T-helper 17 cell (primary cell): ENCODE measurements around the gene GBE1. TPM values are rescaled to one million over a fixed set of nuclear protein-coding genes. Genes with fewer than 3 reads are reported as not detected.

Experiments
- ATAC-seq: fragments of 150-1000 bp; cut with Tn5 transposase; 2 replicates; pipeline ENCODE4 v1.10.0; 2021; ENCODE audit warnings: mild to moderate bottlenecking, moderate library complexity
- DNase-seq, 3 donors: peaks; one replicate each; pipeline versions ENCODE4 v3.0.0 to v3.0.0-alpha.2; 2020 to 2021
- H3K9me3 ChIP-seq: one replicate; pipeline ENCODE4 v1.7.0; 2013; ENCODE audit warnings: low read length, mild to moderate bottlenecking; ENCODE audit not compliant: control insufficient read depth, poor library complexity, severe bottlenecking
- H3K27ac Mint-ChIP-seq: one replicate; pipeline ENCODE4 v1.8.0; 2022; ENCODE audit warnings: mild to moderate bottlenecking, moderate library complexity, mixed read lengths
- H3K27me3 Mint-ChIP-seq: one replicate; pipeline ENCODE4 v1.8.0; 2022; ENCODE audit warnings: mixed read lengths
- H3K36me3 Mint-ChIP-seq: one replicate; pipeline ENCODE4 v1.8.0; 2022; ENCODE audit warnings: low read depth, mixed read lengths
- H3K4me1 Mint-ChIP-seq: one replicate; pipeline ENCODE4 v1.8.0; 2022; ENCODE audit warnings: mild to moderate bottlenecking, mixed read lengths
- H3K4me3 Mint-ChIP-seq: one replicate; pipeline ENCODE4 v1.8.0; 2022; ENCODE audit warnings: mild to moderate bottlenecking, moderate library complexity, mixed read lengths
- total RNA-seq, 4 donors: library from RNA in 2 of 4; stranded (reverse) in 2 of 4; gene quantifications; one replicate each; pipeline ENCODE4 v1.2.3 and lab custom pipeline; 2022 to 2026

GBE1 gene
- total RNA-seq, 2 donors from 2014 or later, result 8.0 to 8.6 TPM

- ATAC-seq, result no peak
- no peak for DNase-seq
- H3K9me3 ChIP-seq, result no peaks in the 10 kb centered on the region
- Mint-ChIP-seq H3K27me3 (no peaks in the 10 kb centered on the region), H3K4me3 (no peak overlapping the region), H3K4me1 (no peaks in the 10 kb centered on the region), H3K36me3 (no peaks in the 10 kb centered on the region), H3K27ac (no peak overlapping the region)
Measured at GRCh38 chr3:81476692-81477091, 284.8 kb downstream of the GBE1 start.

GRCh38 chr3:81472600-81473362 lies 288.7 kb downstream of the GBE1 start:
- Mint-ChIP-seq H3K4me3 (no peak overlapping the region), H3K36me3 (no peaks in the 10 kb centered on the region), H3K4me1 (no peaks in the 10 kb centered on the region), H3K27ac (no peak overlapping the region), H3K27me3 (peaks cover 7% of the 10 kb centered on the region)
- no peaks in the 10 kb centered on the region for H3K9me3 ChIP-seq
- ATAC-seq, result no peak
- DNase-seq, result no peak

- peaks cover 7% of the 10 kb centered on the region for H3K27me3 Mint-ChIP-seq
- H3K36me3 Mint-ChIP-seq, result no peaks in the 10 kb centered on the region
- no peaks in the 10 kb centered on the region for H3K4me1 Mint-ChIP-seq
- no peak for ATAC-seq
- no peaks in the 10 kb centered on the region for H3K9me3 ChIP-seq
- H3K4me3 Mint-ChIP-seq, result no peak overlapping the region
- no peak overlapping the region for H3K27ac Mint-ChIP-seq
- DNase-seq, result no peak
Measured at GRCh38 chr3:81470524-81471278, 290.7 kb downstream of the GBE1 start.

GRCh38 chr3:81468391-81468790 lies 293.1 kb downstream of the GBE1 start:
- DNase-seq, result no peak
- H3K27ac Mint-ChIP-seq, result no peak overlapping the region
- peaks cover 7% of the 10 kb centered on the region for H3K27me3 Mint-ChIP-seq
- ATAC-seq, result no peak
- H3K4me3 Mint-ChIP-seq, result no peak overlapping the region
- H3K4me1 Mint-ChIP-seq, result no peaks in the 10 kb centered on the region
- H3K36me3 Mint-ChIP-seq, result no peaks in the 10 kb centered on the region
- H3K9me3 ChIP-seq, result no peaks in the 10 kb centered on the region

GRCh38 chr3:81466201-81466560 lies 295.3 kb downstream of the GBE1 start:
- Mint-ChIP-seq H3K4me3 (no peak overlapping the region), H3K36me3 (no peaks in the 10 kb centered on the region), H3K4me1 (no peaks in the 10 kb centered on the region), H3K27ac (no peak overlapping the region), H3K27me3 (peaks cover 7% of the 10 kb centered on the region)
- no peak for DNase-seq
- no peaks in the 10 kb centered on the region for H3K9me3 ChIP-seq
- ATAC-seq, result no peak

- no peak overlapping the region for H3K4me3 Mint-ChIP-seq
- no peaks in the 10 kb centered on the region for H3K36me3 Mint-ChIP-seq
- no peaks in the 10 kb centered on the region for H3K4me1 Mint-ChIP-seq
- no peak for DNase-seq
- no peak for ATAC-seq
- H3K27ac Mint-ChIP-seq, result no peak overlapping the region
- peaks cover 7% of the 10 kb centered on the region for H3K27me3 Mint-ChIP-seq
- no peaks in the 10 kb centered on the region for H3K9me3 ChIP-seq
Measured at GRCh38 chr3:81465510-81466200, 295.8 kb downstream of the GBE1 start.

- DNase-seq (no peak), ATAC-seq (no peak)
- no peak overlapping the region for H3K4me3 Mint-ChIP-seq
- no peak overlapping the region for H3K27ac Mint-ChIP-seq
- no peaks in the 10 kb centered on the region for H3K9me3 ChIP-seq
- H3K27me3 Mint-ChIP-seq, result no peaks in the 10 kb centered on the region
- H3K36me3 Mint-ChIP-seq, result no peaks in the 10 kb centered on the region
- no peaks in the 10 kb centered on the region for H3K4me1 Mint-ChIP-seq
Measured at GRCh38 chr3:81463781-81464180, 297.7 kb downstream of the GBE1 start.

- no peak overlapping the region for H3K4me3 Mint-ChIP-seq
- no peaks in the 10 kb centered on the region for H3K27me3 Mint-ChIP-seq
- no peaks in the 10 kb centered on the region for H3K36me3 Mint-ChIP-seq
- ATAC-seq (no peak), DNase-seq (no peak)
- no peaks in the 10 kb centered on the region for H3K9me3 ChIP-seq
- H3K27ac Mint-ChIP-seq, result no peak overlapping the region
- H3K4me1 Mint-ChIP-seq, result no peaks in the 10 kb centered on the region
Measured at GRCh38 chr3:81462921-81463320, 298.5 kb downstream of the GBE1 start.

GRCh38 chr3:81459733-81460132 lies 301.7 kb downstream of the GBE1 start:
- no peaks in the 10 kb centered on the region for H3K4me1 Mint-ChIP-seq
- H3K27ac Mint-ChIP-seq, result no peak overlapping the region
- DNase-seq, result no peak
- no peaks in the 10 kb centered on the region for H3K9me3 ChIP-seq
- no peaks in the 10 kb centered on the region for H3K36me3 Mint-ChIP-seq
- no peaks in the 10 kb centered on the region for H3K27me3 Mint-ChIP-seq
- no peak overlapping the region for H3K4me3 Mint-ChIP-seq
- ATAC-seq, result no peak

- no peak for ATAC-seq
- no peak for DNase-seq
- Mint-ChIP-seq H3K27me3 (no peaks in the 10 kb centered on the region), H3K4me3 (no peak overlapping the region), H3K27ac (no peak overlapping the region), H3K36me3 (no peaks in the 10 kb centered on the region), H3K4me1 (no peaks in the 10 kb centered on the region)
- H3K9me3 ChIP-seq, result no peaks in the 10 kb centered on the region
Measured at GRCh38 chr3:81452418-81452817, 309.0 kb downstream of the GBE1 start.

- Mint-ChIP-seq H3K4me1 (no peaks in the 10 kb centered on the region), H3K4me3 (no peak overlapping the region), H3K36me3 (no peaks in the 10 kb centered on the region), H3K27me3 (no peaks in the 10 kb centered on the region), H3K27ac (no peak overlapping the region)
- no peak for DNase-seq
- H3K9me3 ChIP-seq, result no peaks in the 10 kb centered on the region
- no peak for ATAC-seq
Measured at GRCh38 chr3:81451611-81452010, 309.8 kb downstream of the GBE1 start.

- H3K9me3 ChIP-seq, result no peaks in the 10 kb centered on the region
- no peak overlapping the region for H3K4me3 Mint-ChIP-seq
- no peak for DNase-seq
- ATAC-seq, result no peak
- H3K4me1 Mint-ChIP-seq, result no peaks in the 10 kb centered on the region
- no peaks in the 10 kb centered on the region for H3K27me3 Mint-ChIP-seq
- H3K36me3 Mint-ChIP-seq, result no peaks in the 10 kb centered on the region
- no peak overlapping the region for H3K27ac Mint-ChIP-seq
Measured at GRCh38 chr3:81451140-81451539, 310.3 kb downstream of the GBE1 start.

GRCh38 chr3:81446806-81447205 lies 314.6 kb downstream of the GBE1 start:
- DNase-seq, result no peak
- Mint-ChIP-seq H3K4me3 (no peak overlapping the region), H3K27me3 (no peaks in the 10 kb centered on the region), H3K36me3 (no peaks in the 10 kb centered on the region), H3K4me1 (no peaks in the 10 kb centered on the region), H3K27ac (no peak overlapping the region)
- ATAC-seq, result no peak
- H3K9me3 ChIP-seq, result no peaks in the 10 kb centered on the region
